Activated T-cell treated with anti-CD3 and anti-CD28 coated beads, Interleukin-2, amount 50 U/mL, for 48 hours (primary cell): ENCODE data around the gene SNCA.

Source experiments
- DNase-seq, 2 experiments: peaks; one replicate each; pipeline ENCODE4 v3.0.0-alpha.2; 2020

The SNCA gene

GRCh38 chr4:89703829-89704590 is 133.0 kb downstream of the SNCA start:
- DNase-seq: no peak

DNA sequence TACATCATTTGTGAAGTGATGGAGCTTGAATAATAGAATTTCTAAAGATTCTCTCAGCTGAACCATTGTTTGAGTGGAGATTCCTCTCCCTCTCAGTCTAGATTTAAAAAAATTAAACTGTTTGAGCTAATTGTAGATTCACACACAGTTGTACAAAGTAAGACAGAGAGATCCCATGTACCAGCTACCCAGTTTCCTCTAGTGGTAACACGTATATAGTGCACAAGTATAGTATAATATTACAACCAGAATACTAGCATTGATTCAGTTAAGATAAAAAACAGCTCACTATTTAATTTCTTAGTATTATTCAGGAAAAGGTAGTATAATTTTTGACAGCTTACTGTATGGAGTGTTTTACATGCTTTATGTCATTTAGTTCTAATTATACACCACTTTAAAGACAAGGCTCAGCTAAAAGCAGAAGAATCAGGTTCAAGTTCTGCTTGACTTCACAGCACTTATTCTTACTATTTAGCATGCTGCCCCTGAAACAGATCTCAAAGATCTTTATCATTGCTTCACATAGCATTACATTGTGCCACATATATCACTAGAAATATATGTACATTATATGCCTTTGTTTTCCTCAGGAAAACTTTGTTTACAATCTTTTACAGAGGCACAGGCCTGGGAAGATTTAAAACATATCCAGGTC is 136.1 kb downstream of the SNCA start:
- DNase-seq: no peak

- no peak for DNase-seq
Observed at GRCh38 chr4:89685690-89686089, 151.3 kb downstream of the SNCA start.

- no peak for DNase-seq
Observed at GRCh38 chr4:89685277-89685676, 151.7 kb downstream of the SNCA start.

DNA sequence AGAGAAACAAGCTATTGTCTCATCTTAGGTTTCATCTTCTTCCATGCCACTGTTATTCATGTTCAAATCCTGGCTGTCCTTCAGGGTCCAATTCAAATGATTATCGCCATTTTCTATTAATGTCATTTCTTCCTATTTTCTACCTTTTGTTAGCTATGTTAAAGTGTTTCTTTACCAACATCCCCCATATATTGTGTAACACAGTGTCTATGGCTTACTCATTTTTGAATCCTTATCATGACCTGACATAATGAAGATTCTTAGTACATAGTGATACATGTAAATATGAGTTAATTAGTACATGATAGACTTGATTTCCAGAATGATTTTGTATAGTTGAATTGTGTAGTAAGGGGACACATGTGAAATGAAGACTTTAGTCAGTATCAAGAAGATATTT is 152.4 kb downstream of the SNCA start:
- DNase-seq: no peak

- no peak for DNase-seq
Observed at GRCh38 chr4:89682808-89683207, 154.2 kb downstream of the SNCA start.

- no peak for DNase-seq
Observed at GRCh38 chr4:89681671-89682070, 155.3 kb downstream of the SNCA start.

GRCh38 chr4:89681219-89681618 is 155.7 kb downstream of the SNCA start:
- no peak for DNase-seq

DNA sequence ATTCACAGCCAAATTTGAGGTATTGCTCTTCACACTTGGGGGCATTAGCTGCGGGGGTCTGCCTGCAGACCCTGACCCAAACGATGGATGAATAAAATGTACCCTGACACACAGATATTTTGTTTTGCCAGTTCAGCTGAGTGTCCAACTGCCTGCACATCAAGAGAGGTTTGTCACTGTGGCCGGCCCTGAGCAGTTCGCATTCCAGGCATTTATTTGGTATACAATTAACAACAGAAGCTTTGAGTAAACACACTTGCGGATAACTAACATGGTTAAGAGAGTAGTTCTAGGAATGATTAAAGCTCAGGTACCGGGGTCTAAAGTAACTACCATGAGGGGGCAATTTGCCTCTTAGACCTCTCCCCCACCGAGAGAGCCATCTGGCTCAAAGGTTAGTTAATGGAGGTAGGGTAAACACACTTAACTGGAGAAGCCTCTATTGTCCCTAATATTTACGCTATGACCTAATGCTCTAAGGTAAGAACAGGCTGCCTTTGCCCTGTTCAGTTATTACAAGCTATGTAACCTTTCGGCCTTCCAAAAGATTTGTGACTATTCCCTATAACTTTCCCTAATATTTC is 162.0 kb downstream of the SNCA start:
- DNase-seq: no peak
